ENCODE measurements around the gene FXR2.

Gene FXR2

GRCh38 chr17:7561589-7562207, 53.0 kb downstream of the FXR2 start, which contains the start of gene SENP3 (continued):
- TF ChIP-seq PATZ1 (tag by site-specific recombination; IDR thresholded peaks at IDR 0.05), result peak; percentile 80
- TF ChIP-seq ZNF416 (tag by site-specific recombination; IDR thresholded peaks at IDR 0.05), result no peak
- peak; percentile 21; the same call in 1 of the 2 replicates for TF ChIP-seq ZSCAN30 (tag by site-specific recombination; IDR thresholded peaks at IDR 0.05)
- 0 out of 2 replicates have a peak, but pooled peaks have one; percentile 47 for TF ChIP-seq ZNF660 (tag by site-specific recombination; IDR thresholded peaks at IDR 0.05)
- TF ChIP-seq GLI4 (tag by site-specific recombination; IDR thresholded peaks at IDR 0.05), result peak; percentile 74; the same call in 1 of the 2 replicates
- TF ChIP-seq, protein P1, sequence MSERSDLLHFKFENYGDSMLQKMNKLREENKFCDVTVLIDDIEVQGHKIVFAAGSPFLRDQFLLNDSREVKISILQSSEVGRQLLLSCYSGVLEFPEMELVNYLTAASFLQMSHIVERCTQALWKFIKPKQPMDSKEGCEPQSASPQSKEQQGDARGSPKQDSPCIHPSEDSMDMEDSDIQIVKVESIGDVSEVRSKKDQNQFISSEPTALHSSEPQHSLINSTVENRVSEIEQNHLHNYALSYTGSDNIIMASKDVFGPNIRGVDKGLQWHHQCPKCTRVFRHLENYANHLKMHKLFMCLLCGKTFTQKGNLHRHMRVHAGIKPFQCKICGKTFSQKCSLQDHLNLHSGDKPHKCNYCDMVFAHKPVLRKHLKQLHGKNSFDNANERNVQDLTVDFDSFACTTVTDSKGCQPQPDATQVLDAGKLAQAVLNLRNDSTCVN (tag by site-specific recombination; optimal IDR thresholded peaks at IDR 0.05), result peak; percentile 95
- TF ChIP-seq ZNF623 (tag by site-specific recombination; IDR thresholded peaks at IDR 0.05), result no peak
- TF ChIP-seq, protein P2, sequence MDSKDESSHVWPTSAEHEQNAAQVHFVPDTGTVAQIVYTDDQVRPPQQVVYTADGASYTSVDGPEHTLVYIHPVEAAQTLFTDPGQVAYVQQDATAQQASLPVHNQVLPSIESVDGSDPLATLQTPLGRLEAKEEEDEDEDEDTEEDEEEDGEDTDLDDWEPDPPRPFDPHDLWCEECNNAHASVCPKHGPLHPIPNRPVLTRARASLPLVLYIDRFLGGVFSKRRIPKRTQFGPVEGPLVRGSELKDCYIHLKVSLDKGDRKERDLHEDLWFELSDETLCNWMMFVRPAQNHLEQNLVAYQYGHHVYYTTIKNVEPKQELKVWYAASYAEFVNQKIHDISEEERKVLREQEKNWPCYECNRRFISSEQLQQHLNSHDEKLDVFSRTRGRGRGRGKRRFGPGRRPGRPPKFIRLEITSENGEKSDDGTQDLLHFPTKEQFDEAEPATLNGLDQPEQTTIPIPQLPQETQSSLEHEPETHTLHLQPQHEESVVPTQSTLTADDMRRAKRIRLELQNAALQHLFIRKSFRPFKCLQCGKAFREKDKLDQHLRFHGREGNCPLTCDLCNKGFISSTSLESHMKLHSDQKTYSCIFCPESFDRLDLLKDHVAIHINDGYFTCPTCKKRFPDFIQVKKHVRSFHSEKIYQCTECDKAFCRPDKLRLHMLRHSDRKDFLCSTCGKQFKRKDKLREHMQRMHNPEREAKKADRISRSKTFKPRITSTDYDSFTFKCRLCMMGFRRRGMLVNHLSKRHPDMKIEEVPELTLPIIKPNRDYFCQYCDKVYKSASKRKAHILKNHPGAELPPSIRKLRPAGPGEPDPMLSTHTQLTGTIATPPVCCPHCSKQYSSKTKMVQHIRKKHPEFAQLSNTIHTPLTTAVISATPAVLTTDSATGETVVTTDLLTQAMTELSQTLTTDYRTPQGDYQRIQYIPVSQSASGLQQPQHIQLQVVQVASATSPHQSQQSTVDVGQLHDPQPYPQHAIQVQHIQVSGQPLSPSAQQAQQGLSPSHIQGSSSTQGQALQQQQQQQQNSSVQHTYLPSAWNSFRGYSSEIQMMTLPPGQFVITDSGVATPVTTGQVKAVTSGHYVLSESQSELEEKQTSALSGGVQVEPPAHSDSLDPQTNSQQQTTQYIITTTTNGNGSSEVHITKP (tag by site-specific recombination; IDR thresholded peaks at IDR 0.05), result peak; percentile 22; the same call in 1 of the 2 replicates
- no peak for TF ChIP-seq ZNF157 (tag by site-specific recombination; IDR thresholded peaks at IDR 0.05)
- peak; percentile 23; the same call in 1 of the 2 replicates for TF ChIP-seq INSM2 (tag by site-specific recombination; IDR thresholded peaks at IDR 0.05)
- TF ChIP-seq ZEB2 (tag by site-specific recombination; IDR thresholded peaks at IDR 0.05), result peak; percentile 77
- TF ChIP-seq ZSCAN16 (tag by site-specific recombination; IDR thresholded peaks at IDR 0.05), result no peak
- no peak for TF ChIP-seq ZNF112 (tag by site-specific recombination; IDR thresholded peaks at IDR 0.05)
- TF ChIP-seq ZNF76 (tag by site-specific recombination; IDR thresholded peaks at IDR 0.05; ENCODE audit: borderline replicate concordance, low read depth), result peak; percentile 70
- TF ChIP-seq ZBTB17 (tag by site-specific recombination; IDR thresholded peaks at IDR 0.05), result no peak; the same call in 1 of the 2 replicates
- no peak for TF ChIP-seq BCL6B (tag by site-specific recombination; IDR thresholded peaks at IDR 0.05)
- TF ChIP-seq ZNF544 (tag by site-specific recombination; IDR thresholded peaks at IDR 0.05), result no peak
- TF ChIP-seq ZFP69B (tag by site-specific recombination; IDR thresholded peaks at IDR 0.05), result peak; percentile 99
- peak; percentile 79; the same call in 1 of the 2 replicates for TF ChIP-seq GLIS2 (tag by site-specific recombination; IDR thresholded peaks at IDR 0.05)
- 0 out of 2 replicates have a peak, but pooled peaks have one; percentile 17 for TF ChIP-seq KLF8 (tag by site-specific recombination; IDR thresholded peaks at IDR 0.05)
- TF ChIP-seq YY1 (tag by site-specific recombination; IDR thresholded peaks at IDR 0.05), result no peak
- no peak for TF ChIP-seq ZNF747 (tag by site-specific recombination; IDR thresholded peaks at IDR 0.05)
- peak; percentile 68 for TF ChIP-seq GLIS1 (tag by site-specific recombination; IDR thresholded peaks at IDR 0.05)
- TF ChIP-seq ZNF837 (tag by site-specific recombination; IDR thresholded peaks at IDR 0.05), result no peak
- TF ChIP-seq SP3 (tag by site-specific recombination; IDR thresholded peaks at IDR 0.05), result peak; percentile 40; the same call in 1 of the 2 replicates
- TF ChIP-seq RBAK (tag by site-specific recombination; IDR thresholded peaks at IDR 0.05), result no peak
- peak; percentile 55 for TF ChIP-seq YY2 (tag by site-specific recombination; IDR thresholded peaks at IDR 0.05)
- TF ChIP-seq, protein P3, sequence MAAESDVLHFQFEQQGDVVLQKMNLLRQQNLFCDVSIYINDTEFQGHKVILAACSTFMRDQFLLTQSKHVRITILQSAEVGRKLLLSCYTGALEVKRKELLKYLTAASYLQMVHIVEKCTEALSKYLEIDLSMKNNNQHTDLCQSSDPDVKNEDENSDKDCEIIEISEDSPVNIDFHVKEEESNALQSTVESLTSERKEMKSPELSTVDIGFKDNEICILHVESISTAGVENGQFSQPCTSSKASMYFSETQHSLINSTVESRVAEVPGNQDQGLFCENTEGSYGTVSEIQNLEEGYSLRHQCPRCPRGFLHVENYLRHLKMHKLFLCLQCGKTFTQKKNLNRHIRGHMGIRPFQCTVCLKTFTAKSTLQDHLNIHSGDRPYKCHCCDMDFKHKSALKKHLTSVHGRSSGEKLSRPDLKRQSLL (tag by site-specific recombination; IDR thresholded peaks at IDR 0.05), result no peak
- TF ChIP-seq ZNF223 (tag by site-specific recombination; IDR thresholded peaks at IDR 0.05), result no peak
- TF ChIP-seq ZNF146 (tag by site-specific recombination; IDR thresholded peaks at IDR 0.05), result 0 out of 2 replicates have a peak, but pooled peaks have one; percentile 21
